ENCODE data around the gene RAD21L1.
A peak's percentile ranks its signal among the peaks of the same experiment; 100 is the strongest.

The RAD21L1 gene

DNA sequence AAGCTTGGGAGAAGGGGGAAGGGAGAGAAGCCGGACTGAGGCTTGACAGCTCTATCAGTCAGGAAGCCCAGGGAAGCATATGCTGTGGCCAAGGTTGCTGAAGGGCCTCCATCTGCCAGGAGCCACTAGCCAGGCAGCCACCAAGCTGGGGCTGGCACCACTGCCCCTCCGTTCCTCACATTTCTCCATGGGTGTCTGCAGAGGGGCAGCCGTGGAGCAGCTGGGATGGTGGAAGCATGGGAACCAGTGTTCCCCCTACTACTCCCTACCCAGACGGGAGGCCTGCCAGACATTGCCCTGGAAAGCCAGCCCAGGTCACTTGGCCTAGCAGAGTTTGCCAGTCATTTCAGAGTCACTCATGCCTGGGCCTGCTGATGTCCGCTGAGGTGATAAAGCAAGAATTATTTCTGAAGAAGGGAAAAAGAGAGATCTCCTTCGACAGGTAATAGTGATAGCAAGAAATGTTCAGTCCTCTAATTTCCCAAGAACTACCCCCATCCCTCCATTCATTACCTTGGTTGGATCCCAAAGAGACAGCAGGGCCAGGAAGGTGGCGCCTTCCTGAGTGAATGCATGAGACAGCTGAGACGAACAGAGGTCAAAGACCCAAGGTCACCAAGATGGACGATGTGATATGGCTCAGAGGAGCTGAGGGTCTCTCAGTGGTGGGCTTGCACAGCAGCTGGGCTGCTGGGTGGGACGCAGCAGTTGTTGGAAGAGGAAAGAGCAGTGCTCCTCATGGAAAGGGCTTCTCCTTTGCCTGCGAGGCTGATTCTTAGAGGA lies 62.1 kb downstream of the RAD21L1 start:
- peak overlapping the region in 1 of 2 donors; percentile 48 for H3K4me3 ChIP-seq (ENCODE audit: low read length in 2 of 2)
- H2BK5ac ChIP-seq (ENCODE audit: low read length) = no peak overlapping the region
- no peaks in the 10 kb centered on the region for H3K9me3 ChIP-seq (replicated peaks in 1 of 2; ENCODE audit: control insufficient read depth in 2 of 2, insufficient read depth in 1 of 2, low read depth in 1 of 2, low read length in 2 of 2)
- H4K8ac ChIP-seq (ENCODE audit: low read depth, low read length) = no peak overlapping the region
- no peaks in the 10 kb centered on the region for H3K79me1 ChIP-seq (ENCODE audit: low read depth, low read length)
- no peak overlapping the region for H3K9ac ChIP-seq (ENCODE audit: low read depth, low read length, poor library complexity)
- H3K4me2 ChIP-seq (ENCODE audit: insufficient read depth, low read length, poor library complexity, severe bottlenecking) = no peak overlapping the region
- no peak overlapping the region for H3K27ac ChIP-seq (replicated peaks; ENCODE audit: low read length)
- no peaks in the 10 kb centered on the region for H3K36me3 ChIP-seq (replicated peaks in 1 of 2; ENCODE audit: control insufficient read depth in 2 of 2, insufficient read depth in 2 of 2, low read length in 2 of 2)
- no peak overlapping the region for H2BK120ac ChIP-seq (ENCODE audit: low read depth, low read length)
- peaks cover 0 to 56% (median 0%) of the 10 kb centered on the region in 3 experiments for H3K27me3 ChIP-seq (ENCODE audit: control insufficient read depth in 3 of 3, insufficient read depth in 3 of 3, low read depth in 1 of 3, low read length in 3 of 3)
- no peak overlapping the region for H3K4ac ChIP-seq (ENCODE audit: low read length)
- H2BK15ac ChIP-seq (ENCODE audit: low read length) = peak overlapping the region; percentile 6
- H2AK5ac ChIP-seq (ENCODE audit: low read depth, low read length) = peak overlapping the region; percentile 34
- peak overlapping the region; percentile 6 for H3K18ac ChIP-seq (ENCODE audit: low read length)
- no peak for DNase-seq (ENCODE audit: low spot score)
- no peak overlapping the region for H2AFZ ChIP-seq (ENCODE audit: low read length)
- no CpG with 5 or more reads among the region's 11 CpGs for WGBS, 2 donors (ENCODE audit: extremely low coverage in 2 of 2, insufficient read length in 2 of 2, insufficient replicate concordance in 1 of 2)
- H3K14ac ChIP-seq (ENCODE audit: low read length) = no peak overlapping the region
- H4K91ac ChIP-seq (ENCODE audit: low read depth, low read length, poor library complexity) = no peak overlapping the region
- no peak overlapping the region for H2BK12ac ChIP-seq (ENCODE audit: low read length)
- H3K23ac ChIP-seq (ENCODE audit: low read depth, low read length, poor library complexity) = no peak overlapping the region
- peaks cover 0 to 22% of the 10 kb centered on the region in 2 donors for H3K4me1 ChIP-seq (ENCODE audit: control insufficient read depth in 2 of 2, insufficient read depth in 1 of 2, low read depth in 1 of 2, low read length in 2 of 2)

GRCh38 chr20:1291191-1291741 lies 65.4 kb downstream of the RAD21L1 start:
- no peak overlapping the region for H2BK120ac ChIP-seq (ENCODE audit: low read depth, low read length)
- H3K4me3 ChIP-seq (ENCODE audit: low read length in 2 of 2) = no peak overlapping the region
- no peaks in the 10 kb centered on the region for H3K9me3 ChIP-seq (replicated peaks in 1 of 2; ENCODE audit: control insufficient read depth in 2 of 2, insufficient read depth in 1 of 2, low read depth in 1 of 2, low read length in 2 of 2)
- H2AK5ac ChIP-seq (ENCODE audit: low read depth, low read length) = peak overlapping the region; percentile 33
- no CpG with 5 or more reads among the region's 5 CpGs for WGBS, 2 donors (ENCODE audit: extremely low coverage in 2 of 2, insufficient read length in 2 of 2, insufficient replicate concordance in 1 of 2)
- no peak overlapping the region for H4K8ac ChIP-seq (ENCODE audit: low read depth, low read length)
- H3K18ac ChIP-seq (ENCODE audit: low read length) = no peak overlapping the region
- H3K36me3 ChIP-seq (replicated peaks in 1 of 2; ENCODE audit: control insufficient read depth in 2 of 2, insufficient read depth in 2 of 2, low read length in 2 of 2) = no peaks in the 10 kb centered on the region
- H3K79me1 ChIP-seq (ENCODE audit: low read depth, low read length) = no peaks in the 10 kb centered on the region
- H2AFZ ChIP-seq (ENCODE audit: low read length) = no peak overlapping the region
- no peak overlapping the region for H3K4ac ChIP-seq (ENCODE audit: low read length)
- no peak overlapping the region for H3K9ac ChIP-seq (ENCODE audit: low read depth, low read length, poor library complexity)
- H3K27ac ChIP-seq (replicated peaks; ENCODE audit: low read length) = no peak overlapping the region
- H3K4me2 ChIP-seq (ENCODE audit: insufficient read depth, low read length, poor library complexity, severe bottlenecking) = no peak overlapping the region
- H2BK12ac ChIP-seq (ENCODE audit: low read length) = no peak overlapping the region
- no peak overlapping the region for H4K91ac ChIP-seq (ENCODE audit: low read depth, low read length, poor library complexity)
- peaks cover 0 to 54% (median 0%) of the 10 kb centered on the region in 3 experiments for H3K27me3 ChIP-seq (ENCODE audit: control insufficient read depth in 3 of 3, insufficient read depth in 3 of 3, low read depth in 1 of 3, low read length in 3 of 3)
- H2BK5ac ChIP-seq (ENCODE audit: low read length) = no peak overlapping the region
- H3K14ac ChIP-seq (ENCODE audit: low read length) = peak overlapping the region; percentile 58
- H3K23ac ChIP-seq (ENCODE audit: low read depth, low read length, poor library complexity) = peak overlapping the region; percentile 69
- H3K4me1 ChIP-seq (ENCODE audit: control insufficient read depth in 2 of 2, insufficient read depth in 1 of 2, low read depth in 1 of 2, low read length in 2 of 2) = peaks cover 0 to 4% of the 10 kb centered on the region in 2 donors
- no peak overlapping the region for H2BK15ac ChIP-seq (ENCODE audit: low read length)
- DNase-seq (ENCODE audit: low spot score) = no peak

- Histone ChIP-seq H2BK5ac (ENCODE audit: low read length) (no peak overlapping the region), H4K8ac (ENCODE audit: low read depth, low read length) (no peak overlapping the region), H2BK120ac (ENCODE audit: low read depth, low read length) (no peak overlapping the region), H3K36me3 (replicated peaks in 1 of 2; ENCODE audit: control insufficient read depth in 2 of 2, insufficient read depth in 2 of 2, low read length in 2 of 2) (no peaks in the 10 kb centered on the region), H3K4me1 (ENCODE audit: control insufficient read depth in 2 of 2, insufficient read depth in 1 of 2, low read depth in 1 of 2, low read length in 2 of 2) (no peaks in the 10 kb centered on the region), H3K79me1 (ENCODE audit: low read depth, low read length) (no peaks in the 10 kb centered on the region), H2AFZ (ENCODE audit: low read length) (no peak overlapping the region), H3K27me3 (ENCODE audit: control insufficient read depth in 3 of 3, insufficient read depth in 3 of 3, low read depth in 1 of 3, low read length in 3 of 3) (peaks cover 0 to 48% (median 0%) of the 10 kb centered on the region in 3 experiments), H2BK12ac (ENCODE audit: low read length) (no peak overlapping the region), H2AK5ac (ENCODE audit: low read depth, low read length) (no peak overlapping the region), H4K91ac (ENCODE audit: low read depth, low read length, poor library complexity) (no peak overlapping the region), H3K4me2 (ENCODE audit: insufficient read depth, low read length, poor library complexity, severe bottlenecking) (no peak overlapping the region), H3K23ac (ENCODE audit: low read depth, low read length, poor library complexity) (no peak overlapping the region), H3K4me3 (ENCODE audit: low read length in 2 of 2) (no peak overlapping the region), H3K9ac (ENCODE audit: low read depth, low read length, poor library complexity) (no peak overlapping the region), H3K9me3 (replicated peaks in 1 of 2; ENCODE audit: control insufficient read depth in 2 of 2, insufficient read depth in 1 of 2, low read depth in 1 of 2, low read length in 2 of 2) (no peaks in the 10 kb centered on the region), H3K27ac (replicated peaks; ENCODE audit: low read length) (no peak overlapping the region), H3K4ac (ENCODE audit: low read length) (no peak overlapping the region), H3K18ac (ENCODE audit: low read length) (no peak overlapping the region), H3K14ac (ENCODE audit: low read length) (no peak overlapping the region), H2BK15ac (ENCODE audit: low read length) (no peak overlapping the region)
- no peak for DNase-seq (ENCODE audit: low spot score)
- no CpG with 5 or more reads among the region's 1 CpG for WGBS, 2 donors (ENCODE audit: extremely low coverage in 2 of 2, insufficient read length in 2 of 2, insufficient replicate concordance in 1 of 2)
Observed at GRCh38 chr20:1292620-1293019, 66.8 kb downstream of the RAD21L1 start.

- no peak overlapping the region for H2BK120ac ChIP-seq (ENCODE audit: low read depth, low read length)
- peak overlapping the region; percentile 1 for H3K14ac ChIP-seq (ENCODE audit: low read length)
- no peak overlapping the region for H2BK15ac ChIP-seq (ENCODE audit: low read length)
- H3K9me3 ChIP-seq (replicated peaks in 1 of 2; ENCODE audit: control insufficient read depth in 2 of 2, insufficient read depth in 1 of 2, low read depth in 1 of 2, low read length in 2 of 2) = no peaks in the 10 kb centered on the region
- H4K8ac ChIP-seq (ENCODE audit: low read depth, low read length) = no peak overlapping the region
- no peak overlapping the region for H2AK5ac ChIP-seq (ENCODE audit: low read depth, low read length)
- no peaks in the 10 kb centered on the region for H3K79me1 ChIP-seq (ENCODE audit: low read depth, low read length)
- H3K9ac ChIP-seq (ENCODE audit: low read depth, low read length, poor library complexity) = no peak overlapping the region
- H2BK5ac ChIP-seq (ENCODE audit: low read length) = no peak overlapping the region
- H3K23ac ChIP-seq (ENCODE audit: low read depth, low read length, poor library complexity) = no peak overlapping the region
- no peak for DNase-seq (ENCODE audit: low spot score)
- no peak overlapping the region for H3K27ac ChIP-seq (replicated peaks; ENCODE audit: low read length)
- H3K36me3 ChIP-seq (replicated peaks in 1 of 2; ENCODE audit: control insufficient read depth in 2 of 2, insufficient read depth in 2 of 2, low read length in 2 of 2) = no peaks in the 10 kb centered on the region
- no peak overlapping the region for H3K4me2 ChIP-seq (ENCODE audit: insufficient read depth, low read length, poor library complexity, severe bottlenecking)
- no peak overlapping the region for H3K4me3 ChIP-seq (ENCODE audit: low read length in 2 of 2)
- H2BK12ac ChIP-seq (ENCODE audit: low read length) = no peak overlapping the region
- no peak overlapping the region for H4K91ac ChIP-seq (ENCODE audit: low read depth, low read length, poor library complexity)
- H2AFZ ChIP-seq (ENCODE audit: low read length) = no peak overlapping the region
- no CpG with 5 or more reads among the region's 6 CpGs for WGBS, 2 donors (ENCODE audit: extremely low coverage in 2 of 2, insufficient read length in 2 of 2, insufficient replicate concordance in 1 of 2)
- H3K4ac ChIP-seq (ENCODE audit: low read length) = no peak overlapping the region
- H3K4me1 ChIP-seq (ENCODE audit: control insufficient read depth in 2 of 2, insufficient read depth in 1 of 2, low read depth in 1 of 2, low read length in 2 of 2) = no peaks in the 10 kb centered on the region
- no peak overlapping the region for H3K18ac ChIP-seq (ENCODE audit: low read length)
- H3K27me3 ChIP-seq (ENCODE audit: control insufficient read depth in 3 of 3, insufficient read depth in 3 of 3, low read depth in 1 of 3, low read length in 3 of 3) = peaks cover 0 to 54% (median 0%) of the 10 kb centered on the region in 3 experiments
Observed at GRCh38 chr20:1293641-1294379, 68.0 kb downstream of the RAD21L1 start.

Measured in neuronal stem cell (in vitro differentiated cells).